HepG2 (cell line): ENCODE results near the gene WSB2. TPM values are rescaled to one million over a fixed set of nuclear protein-coding genes. Genes with fewer than 3 reads are reported as not detected.

Experiments
- BORCS8-MEF2B ChIP-seq: sonication (generic); formaldehyde crosslinking; IDR thresholded peaks from 2 replicates; pipeline ENCODE4 v1.8.0; 2022; ENCODE audit warnings: mild to moderate bottlenecking, missing genetic modification reagents
- CREM ChIP-seq, 2 experiments: sonication (generic) in 1 of 2; formaldehyde crosslinking in 1 of 2; IDR thresholded peaks; 2 replicates each; pipeline versions ENCODE4 v1.4.0 to v1.6.1; 2016 to 2020; ENCODE audit warnings: antibody characterized with exemption in 1 of 2, mild to moderate bottlenecking in 1 of 2, missing genetic modification reagents in 1 of 2
- DZIP1 ChIP-seq: sonication (generic); formaldehyde crosslinking; IDR thresholded peaks from 2 replicates; pipeline ENCODE4 v1.5.0; 2020; ENCODE audit warnings: mild to moderate bottlenecking, missing genetic modification reagents
- ELF3 ChIP-seq: IDR thresholded peaks from 2 replicates; pipeline ENCODE4 v1.6.1; 2016; ENCODE audit warnings: missing genetic modification reagents, missing compliant biosample characterization
- KLF11 ChIP-seq: IDR thresholded peaks from 2 replicates; pipeline ENCODE4 v1.6.1; 2016; ENCODE audit warnings: missing compliant biosample characterization
- MXD1 ChIP-seq: sonication (generic); formaldehyde crosslinking; IDR thresholded peaks from 2 replicates; pipeline ENCODE4 v1.4.0; 2020; ENCODE audit warnings: mild to moderate bottlenecking, missing genetic modification reagents
- RFX5 ChIP-seq: IDR thresholded peaks from 2 replicates; pipeline ENCODE4 v1.6.1; 2011; ENCODE audit warnings: low read depth, low read length, improper control_type of control experiment
- SAP130 ChIP-seq: IDR thresholded peaks from 2 replicates; pipeline ENCODE4 v1.6.1; 2016; ENCODE audit warnings: low read depth
- SNAPC2 ChIP-seq: sonication (generic); formaldehyde crosslinking; IDR thresholded peaks from 2 replicates; pipeline ENCODE4 v1.8.1; 2022; ENCODE audit warnings: mild to moderate bottlenecking, missing genetic modification reagents
- TEAD3 ChIP-seq: optimal IDR thresholded peaks from 2 replicates; pipeline ENCODE3; 2016; ENCODE audit warnings: borderline replicate concordance
- TFDP2 ChIP-seq: sonication (generic); formaldehyde crosslinking; IDR thresholded peaks from 2 replicates; pipeline ENCODE4 v1.4.0; 2020; ENCODE audit warnings: missing genetic modification reagents
- THAP11 ChIP-seq: IDR thresholded peaks from 2 replicates; pipeline ENCODE4 v1.6.1; 2016; ENCODE audit warnings: missing biosample characterization, missing genetic modification reagents
- ZNF225 ChIP-seq: sonication (generic); formaldehyde crosslinking; IDR thresholded peaks from 2 replicates; pipeline ENCODE4 v1.4.0; 2020; ENCODE audit warnings: mild to moderate bottlenecking, missing genetic modification reagents
- ZNF280B ChIP-seq: sonication (generic); formaldehyde crosslinking; IDR thresholded peaks from 2 replicates; pipeline ENCODE4 v1.5.0; 2020; ENCODE audit warnings: missing genetic modification reagents, mild to moderate bottlenecking, borderline replicate concordance
- ZNF44 ChIP-seq: sonication (generic); formaldehyde crosslinking; IDR thresholded peaks from 2 replicates; pipeline ENCODE4 v1.5.1; 2020; ENCODE audit warnings: mild to moderate bottlenecking, missing genetic modification reagents
- ZNF556 ChIP-seq: sonication (generic); formaldehyde crosslinking; IDR thresholded peaks from 2 replicates; pipeline ENCODE4 v1.4.0; 2020; ENCODE audit warnings: mild to moderate bottlenecking, missing genetic modification reagents, borderline replicate concordance
- ZNF792 ChIP-seq: IDR thresholded peaks from 2 replicates; pipeline ENCODE4 v1.6.1; 2016
- polyA plus RNA-seq, 8 experiments: library from polyadenylated mRNA; depleted of rRNA in 3 of 8; stranded (reverse) in 7 of 8; unstranded in 1 of 8; fragments of >200 nt; fragmentation: Illumina TruSeq in 4 of 8; extraction: Trizol in 4 of 8; gene quantifications; 2 replicates each; pipeline versions ENCODE4 v1.2.1 to v1.2.3, GENCODE V29; 2011 to 2016; ENCODE audit warnings: low read depth in 4 of 8, missing spikeins in 1 of 8, mixed read lengths in 1 of 8; ENCODE audit not compliant: insufficient read depth in 1 of 8
- total RNA-seq, 5 experiments: library from RNA; depleted of rRNA; stranded (reverse); fragments of >200 nt; fragmentation: Illumina TruSeq; extraction: Trizol; gene quantifications; 2 replicates each; pipeline ENCODE4 v1.2.3, GENCODE V29; 2016; ENCODE audit warnings: low read depth in 1 of 5

Gene WSB2
- total and polyA plus RNA-seq, 2 of the 13 experiments (the other 11 are each of a cell fraction or from before 2014, with no cell fraction given), result 31.0 to 82.8 TPM

- TF ChIP-seq ZNF225 (0 out of 2 replicates have a peak, but pooled peaks have one; percentile 61), ZNF44 (CRISPR knock-in tag) (no peak), RFX5 (peak; percentile 82; the same call in 1 of the 2 replicates), KLF11 (0 out of 2 replicates have a peak, but pooled peaks have one; percentile 60), DZIP1 (0 out of 2 replicates have a peak, but pooled peaks have one; percentile 67), THAP11 (CRISPR knock-in tag) (peak; percentile 85), ZNF280B (peak; percentile 73; the same call in 1 of the 2 replicates), ZNF556 (peak; percentile 50; the same call in 1 of the 2 replicates), MXD1 (0 out of 2 replicates have a peak, but pooled peaks have one; percentile 49), SAP130 (CRISPR knock-in tag) (peak; percentile 98), TEAD3 (peak; percentile 64), ELF3 (CRISPR knock-in tag) (peak; percentile 87), ZNF792 (peak; percentile 74), SNAPC2 (no peak), CREM (IDR thresholded peaks at IDR 0.05) (peak; percentile 44; the same call in 1 of the 2 replicates), CREM (CRISPR knock-in tag; IDR thresholded peaks at IDR 0.05) (no peak), TFDP2 (CRISPR knock-in tag) (peak; percentile 99), BORCS8-MEF2B (CRISPR knock-in tag) (peak; percentile 77)
These were observed 44.3 kb downstream of the WSB2 start, which contains the start of gene RFC5 (continued) for GRCh38 chr12:118016424-118017264.
